Skeletal muscle cell (primary cell): ENCODE results near the gene OTX2.

Source experiments
- DNase-seq: peaks from one replicate; pipeline ENCODE4 v3.0.0-alpha.2; 2010; ENCODE audit warnings: low read depth
- H3K4me3 ChIP-seq: 2 replicates; pipeline ENCODE4 v1.5.1; 2011; ENCODE audit warnings: low read depth, mild to moderate bottlenecking, control low read depth, low read length, moderate library complexity

OTX2 gene

GRCh38 chr14:56810147-56810719, at the start of gene OTX2:
TSS of gene OTX2 (minus strand) at chr14:56810479. CDS start at chr14:56805456, 5,023 bp downstream.
- DNase-seq, result no peak
- no peak within 1 kb of the TSS for H3K4me3 ChIP-seq

- DNase-seq, result no peak
- H3K4me3 ChIP-seq, result no peak overlapping the region
Observed at GRCh38 chr14:56858422-56858821, 48.1 kb upstream of the OTX2 start.

- no peak overlapping the region for H3K4me3 ChIP-seq
- no peak for DNase-seq
Observed at GRCh38 chr14:56857216-56857615, 46.9 kb upstream of the OTX2 start.

GRCh38 chr14:56855891-56856461, 45.7 kb upstream of the OTX2 start:
- no peak for DNase-seq
- no peak overlapping the region for H3K4me3 ChIP-seq

- no peak overlapping the region for H3K4me3 ChIP-seq
- DNase-seq, result no peak
Observed at GRCh38 chr14:56854325-56854724, 44.0 kb upstream of the OTX2 start.

- no peak overlapping the region for H3K4me3 ChIP-seq
- no peak for DNase-seq
Observed at GRCh38 chr14:56846970-56847930, 37.0 kb upstream of the OTX2 start.

- DNase-seq, result no peak
- H3K4me3 ChIP-seq, result no peak overlapping the region
Observed at GRCh38 chr14:56844406-56845002, 34.2 kb upstream of the OTX2 start.

GRCh38 chr14:56841611-56842010, 31.3 kb upstream of the OTX2 start:
- H3K4me3 ChIP-seq, result no peak overlapping the region
- DNase-seq, result no peak

GRCh38 chr14:56840221-56840620, 29.9 kb upstream of the OTX2 start:
- DNase-seq, result no peak
- no peak overlapping the region for H3K4me3 ChIP-seq

GRCh38 chr14:56829151-56829550, 18.9 kb upstream of the OTX2 start:
- no peak overlapping the region for H3K4me3 ChIP-seq
- no peak for DNase-seq

- no peak for DNase-seq
- H3K4me3 ChIP-seq, result no peak overlapping the region
Observed at GRCh38 chr14:56826214-56826613, 15.9 kb upstream of the OTX2 start.

GRCh38 chr14:56821805-56822610, 11.7 kb upstream of the OTX2 start:
- no peak for DNase-seq
- H3K4me3 ChIP-seq, result no peak overlapping the region

- no peak for DNase-seq
- no peak overlapping the region for H3K4me3 ChIP-seq
Observed at GRCh38 chr14:56821177-56821576, 10.9 kb upstream of the OTX2 start.

- no peak overlapping the region for H3K4me3 ChIP-seq
- no peak for DNase-seq
Observed at GRCh38 chr14:56817396-56817921, 7.2 kb upstream of the OTX2 start.

GRCh38 chr14:56816574-56817391, 6.5 kb upstream of the OTX2 start:
- H3K4me3 ChIP-seq, result no peak overlapping the region

GRCh38 chr14:56815745-56816144, 5.5 kb upstream of the OTX2 start:
- DNase-seq, result no peak
- H3K4me3 ChIP-seq, result no peak overlapping the region

More at GRCh38 chr14:56816574-56817391, 6.5 kb upstream of the OTX2 start:
- DNase-seq, result no peak

GRCh38 chr14:56814969-56815700, 4.9 kb upstream of the OTX2 start:
- DNase-seq, result no peak
- no peak overlapping the region for H3K4me3 ChIP-seq

GRCh38 chr14:56814519-56814959, 4.3 kb upstream of the OTX2 start:
- H3K4me3 ChIP-seq, result no peak overlapping the region
- no peak for DNase-seq
